SK-N-MC (cell line): ENCODE results near the gene LCN15.

Experiments
- DNase-seq: peaks from one replicate; pipeline ENCODE4 v3.0.0-alpha.2; 2011; ENCODE audit warnings: low read depth, low spot score
- H3K27ac ChIP-seq: fragments of 200-600 bp; sonication (generic); 2 replicates; pipeline ENCODE4 v1.5.1; 2016; ENCODE audit warnings: mixed run types
- H3K36me3 ChIP-seq: fragments of 200-600 bp; sonication (generic); 2 replicates; pipeline ENCODE4 v1.6.1; 2017; ENCODE audit warnings: antibody characterized with exemption, low read length, mixed read lengths; ENCODE audit not compliant: insufficient read depth
- H3K4me3 ChIP-seq: fragments of 200-600 bp; sonication (generic); 2 replicates; pipeline ENCODE4 v1.5.1; 2016
- H3K9ac ChIP-seq: fragments of 200-600 bp; sonication (generic); 2 replicates; pipeline ENCODE4 v1.8.0; 2017; ENCODE audit warnings: mixed run types, mixed read lengths; ENCODE audit not compliant: insufficient read length
- H3K9me3 ChIP-seq: fragments of 200-600 bp; sonication (generic); 2 replicates; pipeline ENCODE4 v1.6.1; 2017; ENCODE audit warnings: low read depth, mild to moderate bottlenecking, antibody characterized with exemption, low read length, moderate library complexity, mixed read lengths
- EZH2 ChIP-seq: fragments of 200-600 bp; sonication (generic); IDR thresholded peaks from one replicate; pipeline ENCODE4 v1.6.1; 2017; ENCODE audit warnings: antibody characterized with exemption
- FOXP2 ChIP-seq: optimal IDR thresholded peaks from 2 replicates; pipeline ENCODE3; 2011; ENCODE audit warnings: mild to moderate bottlenecking, moderate library complexity; ENCODE audit not compliant: insufficient read depth; ENCODE audit errors: extremely low read length, control extremely low read depth
- POLR2AphosphoS5 ChIP-seq: IDR thresholded peaks from 2 replicates; pipeline ENCODE4 v1.6.1; 2012; ENCODE audit warnings: mild to moderate bottlenecking, low read depth, low read length, borderline replicate concordance

LCN15 gene

DNA sequence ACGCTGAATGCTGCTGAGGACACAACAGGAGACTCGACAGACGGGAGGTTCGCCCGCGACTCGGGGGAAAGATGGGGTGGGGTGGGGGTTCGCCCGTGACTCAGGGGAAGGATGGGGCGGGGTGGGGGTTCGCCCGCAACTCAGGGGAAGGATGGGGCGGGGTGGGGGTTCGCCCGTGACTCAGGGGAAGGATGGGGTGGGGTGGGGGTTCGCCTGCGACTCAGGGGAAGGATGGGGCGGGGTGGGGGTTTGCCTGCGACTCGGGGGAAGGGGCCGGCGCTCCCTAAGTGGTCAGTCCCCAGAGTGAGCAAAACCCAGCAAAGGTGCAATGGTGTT, 18.2 kb downstream of the LCN15 start:
- no peaks in the 10 kb centered on the region for H3K36me3 ChIP-seq
- H3K9ac ChIP-seq = no peak overlapping the region
- no peaks in the 10 kb centered on the region for H3K9me3 ChIP-seq
- H3K4me3 ChIP-seq = no peak overlapping the region
- H3K27ac ChIP-seq = no peak overlapping the region
- TF ChIP-seq FOXP2 = no peak
- no peak for TF ChIP-seq POLR2AphosphoS5
- no peak for TF ChIP-seq EZH2
- DNase-seq = no peak

DNA sequence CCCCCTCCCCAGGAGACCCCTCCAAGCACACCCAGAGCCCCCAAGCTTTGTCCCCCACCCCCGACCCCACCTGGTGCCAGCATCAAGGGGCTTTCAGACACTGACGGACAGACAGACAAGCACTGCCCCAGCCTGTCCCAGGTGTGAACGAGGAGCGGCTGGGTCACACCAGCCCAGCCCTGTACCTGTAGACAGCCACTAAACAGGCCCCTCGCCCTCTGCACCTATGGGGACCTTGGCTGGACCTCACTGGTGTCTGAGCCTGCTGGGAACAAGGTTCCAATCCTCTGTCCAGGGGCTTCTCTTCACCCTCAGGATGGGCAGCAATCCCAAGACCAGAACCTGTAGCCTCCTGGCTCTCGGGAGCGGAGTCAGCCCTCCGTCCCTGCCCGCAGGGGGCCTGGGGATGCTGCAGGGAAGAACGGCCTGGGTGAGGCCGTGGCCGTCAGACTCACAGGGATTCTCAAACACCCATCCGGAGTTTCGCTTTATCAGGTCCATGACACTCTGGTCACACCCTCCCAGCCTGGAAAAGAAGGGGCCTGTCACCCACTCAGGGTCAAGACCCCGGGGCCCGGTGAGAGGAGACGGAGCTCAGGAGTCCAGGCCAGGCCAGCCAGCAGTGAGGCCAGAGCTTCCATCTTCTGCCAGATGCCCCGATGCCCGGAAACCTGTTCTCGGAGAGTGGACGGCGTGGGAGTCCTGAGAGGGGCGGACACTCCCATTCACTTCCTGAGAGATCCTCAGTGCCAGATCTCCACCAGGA, 18.7 kb downstream of the LCN15 start:
- Histone ChIP-seq H3K36me3 (no peaks in the 10 kb centered on the region), H3K9ac (no peak overlapping the region), H3K9me3 (no peaks in the 10 kb centered on the region), H3K4me3 (no peak overlapping the region), H3K27ac (no peak overlapping the region)
- no peak for TF ChIP-seq EZH2
- no peak for DNase-seq

DNA sequence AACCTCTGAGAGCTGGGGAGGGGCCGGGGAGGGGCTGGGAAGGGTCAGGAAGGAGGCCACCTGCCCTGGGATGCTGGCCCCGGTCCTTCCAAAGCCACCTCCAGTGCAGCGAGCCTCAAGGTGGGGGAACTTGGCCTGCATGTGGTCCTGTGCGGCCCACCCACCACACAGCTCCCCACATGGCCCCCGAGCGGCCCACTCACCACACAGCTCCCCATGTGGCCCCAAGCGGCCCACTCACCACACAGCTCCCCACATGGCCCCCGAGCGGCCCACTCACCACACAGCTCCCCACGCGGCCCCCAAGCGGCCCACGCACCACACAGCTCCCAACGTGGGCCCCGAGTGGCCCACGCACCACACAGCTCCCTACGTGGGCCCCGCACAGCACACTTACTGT, 19.5 kb downstream of the LCN15 start:
- Histone ChIP-seq H3K9ac (no peak overlapping the region), H3K9me3 (no peaks in the 10 kb centered on the region), H3K36me3 (no peaks in the 10 kb centered on the region), H3K4me3 (no peak overlapping the region), H3K27ac (no peak overlapping the region)
- no peak for TF ChIP-seq FOXP2
- no peak for TF ChIP-seq POLR2AphosphoS5
- no peak for TF ChIP-seq EZH2
- DNase-seq = no peak

DNA sequence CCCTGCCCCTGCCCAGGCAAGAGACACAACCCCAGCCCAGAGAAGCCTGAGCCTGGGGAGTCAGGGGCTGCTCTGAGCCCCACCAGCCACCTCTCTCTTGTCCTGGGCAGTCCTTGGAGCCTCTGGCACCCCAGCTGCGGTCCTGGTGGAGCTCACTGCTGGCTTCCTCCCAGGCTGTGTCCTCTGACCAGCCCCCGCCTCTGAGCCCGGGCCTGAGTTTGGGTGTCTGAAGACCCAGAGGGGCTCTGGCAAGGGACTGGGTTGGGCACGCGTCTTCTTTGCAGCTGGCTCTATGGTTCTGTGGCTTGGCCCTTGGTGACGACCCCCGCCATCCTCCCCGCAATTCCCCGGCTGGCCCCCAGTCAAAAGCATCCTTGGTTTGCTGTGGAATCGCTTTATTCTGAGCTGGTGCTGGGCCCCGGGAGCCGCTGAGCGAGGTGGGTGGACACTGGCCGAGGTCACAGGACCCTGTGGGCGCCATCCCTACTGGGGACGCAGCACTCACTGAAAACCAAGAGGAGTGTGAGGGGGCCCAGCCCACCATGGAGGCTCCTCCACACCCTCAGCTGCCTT, 20.6 kb downstream of the LCN15 start:
- no peaks in the 10 kb centered on the region for H3K36me3 ChIP-seq
- TF ChIP-seq FOXP2 (no peak), POLR2AphosphoS5 (no peak)
- no peak overlapping the region for H3K27ac ChIP-seq
- H3K9ac ChIP-seq = no peak overlapping the region
- no peak overlapping the region for H3K4me3 ChIP-seq
- DNase-seq = no peak
- no peaks in the 10 kb centered on the region for H3K9me3 ChIP-seq

DNA sequence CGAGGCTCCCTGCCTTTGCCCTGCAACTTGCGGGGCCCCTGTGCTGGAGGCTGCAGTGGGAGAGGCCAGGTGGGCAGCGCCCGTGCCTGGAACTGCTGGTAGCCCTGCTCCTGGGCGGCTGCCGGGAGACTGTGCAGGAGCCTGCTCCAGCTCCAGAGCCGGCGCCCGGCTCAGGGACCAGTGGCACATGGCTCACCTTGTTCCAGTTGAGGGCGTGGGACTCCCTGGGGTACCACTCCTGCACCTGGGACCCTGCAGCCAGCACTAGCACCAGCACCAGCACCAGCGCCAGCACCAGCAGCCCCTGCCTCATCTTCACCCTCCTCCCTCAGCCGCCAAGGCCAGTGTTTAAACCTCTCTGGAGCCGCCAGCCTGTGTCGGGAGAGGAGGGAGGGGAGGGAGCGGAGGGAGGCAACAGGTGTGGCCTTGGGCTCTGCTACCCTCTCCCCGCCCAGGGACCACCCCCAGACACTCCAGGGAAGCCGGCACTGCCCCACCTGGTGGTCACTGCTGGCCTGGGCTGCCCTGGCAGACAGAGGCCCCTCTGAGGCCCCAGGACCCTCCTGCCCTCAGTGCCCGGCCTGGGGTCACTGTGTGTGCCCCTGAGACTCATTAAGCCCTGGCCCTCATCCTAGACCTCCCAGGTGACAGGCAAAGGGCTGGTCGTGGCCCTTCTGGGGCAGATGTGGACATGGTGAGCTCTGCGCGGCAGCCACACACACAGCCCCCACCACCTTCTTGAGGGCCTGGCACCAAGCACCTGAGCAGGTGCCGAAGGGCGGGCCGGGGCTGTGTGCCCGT, 21.5 kb downstream of the LCN15 start, which contains the start of gene LCN10:
Gene LCN10 (minus strand): TSS at position 350 of the 801 bp plus-strand sequence. CDS start 37 bp downstream, at position 313.
- Histone ChIP-seq H3K4me3 (peak within 1 kb of the TSS; percentile 62), H3K9me3 (no peaks in the 10 kb centered on the region), H3K9ac (no peak within 1 kb of the TSS), H3K27ac (no peak within 1 kb of the TSS), H3K36me3 (no peaks in the 10 kb centered on the region)
- no peak for DNase-seq
- TF ChIP-seq FOXP2 (no peak), POLR2AphosphoS5 (no peak), EZH2 (no peak)

DNA sequence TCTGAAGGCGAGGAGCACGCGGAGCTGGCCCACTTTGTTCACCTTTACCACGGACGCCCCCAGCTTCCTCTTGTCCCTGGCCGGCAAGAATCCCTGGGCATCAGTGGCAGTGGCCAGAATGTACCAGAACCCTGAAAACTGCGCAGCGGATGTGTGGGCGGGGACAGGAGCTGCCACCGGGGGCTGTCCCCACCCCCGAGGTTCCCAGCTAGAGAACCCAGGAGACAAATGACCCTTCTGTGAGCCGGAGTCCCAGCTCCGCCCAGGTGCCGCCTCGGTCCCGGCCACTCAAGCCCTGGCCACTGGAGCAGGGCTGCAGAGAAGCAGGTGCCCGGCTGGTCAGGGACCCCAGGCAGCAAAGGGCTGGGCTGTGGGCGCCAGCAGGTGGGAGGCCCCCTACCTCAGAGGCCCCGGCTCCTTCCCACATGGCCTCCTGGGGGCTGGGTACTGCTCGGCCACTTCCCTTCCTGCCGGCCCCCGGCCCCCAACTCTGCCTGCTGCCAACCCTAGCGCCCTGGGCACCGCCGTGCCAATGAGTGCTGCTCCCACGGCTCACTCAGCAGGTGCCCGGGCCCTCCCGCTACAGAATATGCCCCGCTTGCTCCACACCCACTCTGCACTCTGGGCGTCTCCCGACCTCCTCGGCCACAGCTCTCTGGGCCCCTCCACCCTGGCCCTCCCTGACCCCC, 22.3 kb downstream of the LCN15 start:
- Histone ChIP-seq H3K4me3 (peak overlapping the region; percentile 62), H3K9ac (no peak overlapping the region), H3K27ac (no peak overlapping the region), H3K9me3 (no peaks in the 10 kb centered on the region), H3K36me3 (no peaks in the 10 kb centered on the region)
- TF ChIP-seq FOXP2 (no peak), EZH2 (no peak)
- no peak for DNase-seq

DNA sequence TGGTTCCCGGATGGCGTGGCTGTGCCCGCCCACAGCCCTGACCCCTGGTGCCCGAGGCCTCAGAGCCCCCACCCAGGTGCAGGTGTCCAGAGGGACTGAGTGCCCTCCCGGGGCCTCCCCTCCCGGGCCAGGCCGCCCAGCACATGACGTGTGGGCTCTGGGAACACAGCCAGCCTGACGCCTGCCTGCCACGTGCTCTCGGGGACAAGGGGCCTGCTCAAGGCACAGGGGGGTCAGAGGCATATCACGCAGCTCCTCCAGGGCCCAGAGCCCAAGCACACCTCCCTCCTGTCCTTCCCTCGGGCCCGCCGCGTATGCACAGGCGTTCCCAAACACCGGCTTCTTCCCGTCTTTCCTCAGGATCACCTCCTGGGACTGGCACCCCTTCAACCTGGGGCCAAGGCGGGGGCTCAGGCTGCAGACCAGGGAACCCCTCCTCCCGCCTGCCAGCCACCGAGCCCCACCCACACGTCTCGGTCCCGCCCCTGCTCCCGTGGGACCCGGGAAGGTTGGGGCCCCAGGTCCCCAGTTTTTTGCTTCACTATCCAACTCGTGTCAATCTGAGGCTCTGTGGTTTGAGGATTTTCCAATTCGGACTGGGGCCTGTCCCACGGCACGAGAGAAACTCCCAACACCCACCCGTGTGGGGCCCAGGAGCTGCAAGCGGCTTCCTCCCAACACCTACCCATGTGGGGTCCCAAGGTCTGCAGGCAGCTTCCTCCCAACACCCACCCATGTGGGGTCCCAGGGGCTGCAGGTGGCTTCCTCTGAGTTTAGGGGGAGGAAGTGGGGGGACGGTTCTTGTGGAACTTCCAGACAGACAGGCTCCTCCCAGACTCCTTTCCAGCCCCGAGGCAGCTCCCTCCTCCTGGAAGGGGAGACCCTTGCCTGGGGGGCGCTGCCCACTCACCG, 23.1 kb downstream of the LCN15 start:
- no peak overlapping the region for H3K27ac ChIP-seq
- no peaks in the 10 kb centered on the region for H3K36me3 ChIP-seq
- TF ChIP-seq POLR2AphosphoS5 (no peak; the same call in 1 of the 2 replicates), FOXP2 (no peak), EZH2 (no peak)
- H3K4me3 ChIP-seq = peak overlapping the region; percentile 62
- no peaks in the 10 kb centered on the region for H3K9me3 ChIP-seq
- H3K9ac ChIP-seq = peak overlapping the region; percentile 45
- no peak for DNase-seq
